Esophagus squamous epithelium (tissue), 5 donors: ENCODE data around the gene HBEGF. TPM values are rescaled to one million over a fixed set of nuclear protein-coding genes. Genes with fewer than 3 reads are reported as not detected.
"Not testable (repeated sequence)": the region's sequence is repeated elsewhere in the genome, so short reads cannot be mapped to it uniquely, and the experiment has no call there.

Experiments used
- DNase-seq: peaks from one replicate; lab custom pipeline; 2025; lab: John Stamatoyannopoulos, UW
- H3K27ac ChIP-seq, 4 donors: fragments of 200-600 bp; sonication (generic); one replicate each; pipeline ENCODE4 v1.5.1; 2016 to 2019; ENCODE audit warnings: mild to moderate bottlenecking in 1 of 4
- H3K27me3 ChIP-seq, 4 donors: fragments of 200-600 bp; sonication (generic); 1 replicate in 3 of 4; 2 replicates in 1 of 4; pipeline versions ENCODE4 v1.5.1 to v1.6.0; 2017 to 2021; ENCODE audit warnings: antibody characterized with exemption in 1 of 4
- H3K36me3 ChIP-seq, 3 donors: fragments of 200-600 bp; sonication (generic); one replicate each; pipeline ENCODE4 v1.5.1; 2016 to 2019
- H3K4me1 ChIP-seq, 3 donors: fragments of 200-600 bp; sonication (generic); one replicate each; pipeline ENCODE4 v1.5.1; 2017 to 2019
- H3K4me3 ChIP-seq, 4 donors: fragments of 200-600 bp; sonication (generic); 1 replicate in 3 of 4; 2 replicates in 1 of 4; pipeline ENCODE4 v1.5.1; 2016 to 2019; ENCODE audit warnings: mild to moderate bottlenecking in 2 of 4, moderate library complexity in 1 of 4
- H3K9me3 ChIP-seq, 3 donors: fragments of 200-600 bp; sonication (generic); one replicate each; pipeline ENCODE4 v1.5.1; 2016 to 2019
- POLR2A ChIP-seq, 4 donors: fragments of 450-650 bp; IDR thresholded peaks; one replicate each; pipeline ENCODE4 v1.6.1; 2017; ENCODE audit warnings: antibody characterized with exemption in 4 of 4, mild to moderate bottlenecking in 4 of 4, moderate library complexity in 3 of 4
- WGBS, 2 donors: methylation state at CpG; one replicate each; pipeline ENCODE4 v1.1.5; 2018; 5-methylcytosine and 5-hydroxymethylcytosine counted together
- intact Hi-C: fragments of 100-400 bp; cut with DNase I; formaldehyde crosslinking; loops from one replicate; pipeline ENCODE4 v1.15.0; 2022
- total RNA-seq, 4 donors: library from RNA; depleted of rRNA; stranded (reverse); fragments of >200 nt; gene quantifications; one replicate each; pipeline ENCODE4 v1.1.0, GENCODE V29; 2016
- TF ChIP-seq, protein P1 (sequence below), 6 experiments: fragments of 450-650 bp in 4 of 6; fragments of 200-600 bp in 2 of 6; sonication (generic) in 2 of 6; IDR thresholded peaks; one replicate each; pipeline ENCODE4 v1.5.1; 2016 to 2019; ENCODE audit warnings: antibody characterized with exemption in 6 of 6, mild to moderate bottlenecking in 4 of 6, moderate library complexity in 4 of 6
- donor health status: DM: yes; HTN: yes; CAD: no.

The HBEGF gene
- total RNA-seq, 4 donors from 2014 or later: 24.6 to 72.4 (median 42.1) TPM

DNA sequence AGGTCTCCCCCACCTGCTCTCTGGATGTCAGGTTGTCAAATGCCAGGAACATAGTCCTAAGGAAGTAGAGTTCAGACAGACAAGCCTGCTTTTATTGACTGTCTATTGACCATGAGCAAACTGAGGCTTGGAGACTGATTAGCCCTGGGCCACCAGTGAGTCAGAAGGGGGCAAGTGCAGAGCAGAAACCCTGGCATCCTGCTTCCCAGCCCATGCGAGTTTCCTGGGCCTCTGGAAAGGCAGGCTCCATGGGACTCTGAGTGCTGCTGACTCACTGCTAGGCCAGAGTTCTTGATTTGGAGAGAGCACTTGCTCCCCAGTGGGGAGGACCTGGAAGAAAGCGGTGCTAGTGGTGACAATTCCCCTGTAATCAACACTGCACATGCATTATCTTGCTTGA lies 2.8 kb upstream of the HBEGF start:
- DNase-seq: no peak
- WGBS, 2 donors: 50% methylated on average over 1 of the region's 2 CpGs; no CpG with 5 or more reads in 1 of the 2 donors
- Histone ChIP-seq H3K4me1 (peaks cover 26 to 59% (median 38%) of the 10 kb centered on the region in 3 donors), H3K9me3 (no peaks in the 10 kb centered on the region), H3K36me3 (peaks cover 0 to 5% (median 0%) of the 10 kb centered on the region in 3 donors), H3K27ac (peak overlapping the region; percentile 56 to 91 (median 88)), H3K27me3 (no peaks in the 10 kb centered on the region), H3K4me3 (no peak overlapping the region)
- TF ChIP-seq, protein P1, sequence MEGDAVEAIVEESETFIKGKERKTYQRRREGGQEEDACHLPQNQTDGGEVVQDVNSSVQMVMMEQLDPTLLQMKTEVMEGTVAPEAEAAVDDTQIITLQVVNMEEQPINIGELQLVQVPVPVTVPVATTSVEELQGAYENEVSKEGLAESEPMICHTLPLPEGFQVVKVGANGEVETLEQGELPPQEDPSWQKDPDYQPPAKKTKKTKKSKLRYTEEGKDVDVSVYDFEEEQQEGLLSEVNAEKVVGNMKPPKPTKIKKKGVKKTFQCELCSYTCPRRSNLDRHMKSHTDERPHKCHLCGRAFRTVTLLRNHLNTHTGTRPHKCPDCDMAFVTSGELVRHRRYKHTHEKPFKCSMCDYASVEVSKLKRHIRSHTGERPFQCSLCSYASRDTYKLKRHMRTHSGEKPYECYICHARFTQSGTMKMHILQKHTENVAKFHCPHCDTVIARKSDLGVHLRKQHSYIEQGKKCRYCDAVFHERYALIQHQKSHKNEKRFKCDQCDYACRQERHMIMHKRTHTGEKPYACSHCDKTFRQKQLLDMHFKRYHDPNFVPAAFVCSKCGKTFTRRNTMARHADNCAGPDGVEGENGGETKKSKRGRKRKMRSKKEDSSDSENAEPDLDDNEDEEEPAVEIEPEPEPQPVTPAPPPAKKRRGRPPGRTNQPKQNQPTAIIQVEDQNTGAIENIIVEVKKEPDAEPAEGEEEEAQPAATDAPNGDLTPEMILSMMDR (IDR thresholded peaks at IDR 0.05): no peak
- no peak for TF ChIP-seq POLR2A (IDR thresholded peaks at IDR 0.05)
- intact Hi-C loops: no loop called here

GRCh38 chr5:140348104-140348503 lies 1.7 kb upstream of the HBEGF start:
- 35 to 45% methylated on average over 4 of the region's 4 CpGs for WGBS, 2 donors
- H3K9me3 ChIP-seq: no peaks in the 10 kb centered on the region
- TF ChIP-seq, protein P1 (IDR thresholded peaks at IDR 0.05): no peak
- no peak for TF ChIP-seq POLR2A (IDR thresholded peaks at IDR 0.05)
- intact Hi-C loops: no loop called here
- DNase-seq: no peak
- H3K27me3 ChIP-seq: no peaks in the 10 kb centered on the region
- no peak overlapping the region for H3K4me3 ChIP-seq
- H3K36me3 ChIP-seq: peaks cover 0 to 16% (median 0%) of the 10 kb centered on the region in 3 donors
- peak overlapping the region; percentile 79 to 91 (median 88) for H3K27ac ChIP-seq
- H3K4me1 ChIP-seq: peaks cover 28 to 70% (median 46%) of the 10 kb centered on the region in 3 donors

- TF ChIP-seq, protein P1 (IDR thresholded peaks at IDR 0.05): no peak
- no peak for TF ChIP-seq POLR2A (IDR thresholded peaks at IDR 0.05)
- intact Hi-C loops: no loop called here
- H3K4me1 ChIP-seq: peaks cover 33 to 78% (median 53%) of the 10 kb centered on the region in 3 donors
Observed at GRCh38 chr5:140347360-140347759, 957 bp upstream of the HBEGF start.

GRCh38 chr5:140345919-140346347 lies 470 bp downstream of the HBEGF start:
- Histone ChIP-seq H3K4me1 (peaks cover 33 to 86% (median 68%) of the 10 kb centered on the region in 3 donors), H3K36me3 (peaks cover 0 to 38% (median 0%) of the 10 kb centered on the region in 3 donors), H3K4me3 (peak overlapping the region; percentile 57 to 90 (median 75)), H3K27me3 (no peaks in the 10 kb centered on the region), H3K27ac (peak overlapping the region; percentile 79 to 91 (median 88)), H3K9me3 (no peaks in the 10 kb centered on the region)
- WGBS, 2 donors: 0% methylated on average over 4 of the region's 35 CpGs; no CpG with 5 or more reads in 1 of the 2 donors
- TF ChIP-seq POLR2A (IDR thresholded peaks at IDR 0.05): no peak
- TF ChIP-seq, protein P1 (IDR thresholded peaks at IDR 0.05): peak in 3 of 6 experiments; percentile 8 to 26 (median 18)
- intact Hi-C loops: no loop called here
- no peak for DNase-seq

More at GRCh38 chr5:140347360-140347759, 957 bp upstream of the HBEGF start:
- H3K4me3 ChIP-seq: peak overlapping the region in 3 of 4 donors; percentile 69 to 90 (median 81)
- peak overlapping the region; percentile 79 to 91 (median 88) for H3K27ac ChIP-seq
- H3K9me3 ChIP-seq: no peaks in the 10 kb centered on the region
- WGBS, 2 donors: 19 to 37% methylated on average over 2 of the region's 2 CpGs
- no peak for DNase-seq
- peaks cover 0 to 23% (median 0%) of the 10 kb centered on the region in 3 donors for H3K36me3 ChIP-seq
- no peaks in the 10 kb centered on the region for H3K27me3 ChIP-seq

GRCh38 chr5:140344683-140345423 lies 1.6 kb downstream of the HBEGF start:
- H3K4me3 ChIP-seq: peak overlapping the region; percentile 57 to 90 (median 75)
- peaks cover 0 to 49% (median 0%) of the 10 kb centered on the region in 3 donors for H3K36me3 ChIP-seq
- H3K4me1 ChIP-seq: peaks cover 39 to 95% (median 78%) of the 10 kb centered on the region in 3 donors
- H3K9me3 ChIP-seq: no peaks in the 10 kb centered on the region
- no peak for DNase-seq
- H3K27ac ChIP-seq: peak overlapping the region; percentile 79 to 91 (median 88)
- peak in 1 of 4 donors; percentile 4 for TF ChIP-seq POLR2A (IDR thresholded peaks at IDR 0.05)
- TF ChIP-seq, protein P1 (IDR thresholded peaks at IDR 0.05): peak in 1 of 6 experiments; percentile 5
- H3K27me3 ChIP-seq: no peaks in the 10 kb centered on the region
- intact Hi-C loops: no loop called here
- 27 to 33% methylated on average over 4 of the region's 4 CpGs for whole genome bisulfite sequencing, 2 donors

DNA sequence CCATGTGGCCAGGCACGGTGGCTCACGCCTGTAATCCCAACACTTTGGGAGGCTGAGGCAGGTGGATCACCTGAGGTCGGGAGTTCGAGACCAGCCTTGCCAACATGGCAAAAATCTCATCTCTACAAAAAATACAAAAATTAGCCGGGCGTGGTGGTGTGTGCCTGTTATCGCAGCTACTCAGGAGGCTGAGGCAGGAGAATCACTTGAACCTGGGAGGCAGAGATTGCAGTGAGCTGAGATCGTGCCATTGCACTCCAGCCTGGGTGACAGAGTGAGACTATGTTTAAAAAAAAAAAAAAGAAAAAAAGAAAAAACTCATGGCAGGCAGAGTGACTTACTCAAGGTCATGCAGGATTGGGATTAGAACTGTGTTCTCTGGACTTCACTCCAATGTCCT lies 2.6 kb downstream of the HBEGF start:
- H3K9me3 ChIP-seq, intact Hi-C loops, DNase-seq, H3K27me3 ChIP-seq: not testable (repeated sequence)
- 92 to 93% methylated on average over 8 of the region's 8 CpGs for WGBS, 2 donors
- H3K4me1 ChIP-seq: peaks cover 38 to 95% (median 83%) of the 10 kb centered on the region in 3 donors
- H3K4me3 ChIP-seq: peak overlapping the region in 1 of 4 donors; percentile 69
- peak overlapping the region in 2 of 4 donors; percentile 23 to 64 for H3K27ac ChIP-seq
- H3K36me3 ChIP-seq: peaks cover 0 to 57% (median 0%) of the 10 kb centered on the region in 3 donors
